Mesendoderm (in vitro differentiated cells): Measurements from ENCODE around the gene EFEMP1.
A peak's percentile ranks its signal among the peaks of the same experiment; 100 is the strongest.

ENCODE experiments used
- DNase-seq: peaks from one replicate; pipeline ENCODE4 v3.0.0; 2013
- H2AK5ac ChIP-seq: 2 replicates; pipeline ENCODE4 v1.6.1; 2013; ENCODE audit warnings: low read length, inconsistent platforms
- H2BK120ac ChIP-seq: 2 replicates; pipeline ENCODE4 v1.6.1; 2013; ENCODE audit warnings: low read depth, mild to moderate bottlenecking, low read length, moderate library complexity, mixed read lengths
- H2BK15ac ChIP-seq: replicated peaks from 2 replicates; pipeline ENCODE4 v1.6.1; 2013; ENCODE audit warnings: low read depth, mild to moderate bottlenecking, moderate library complexity
- H2BK5ac ChIP-seq: 2 replicates; pipeline ENCODE4 v1.6.1; 2013; ENCODE audit warnings: low read length, inconsistent platforms
- H3K18ac ChIP-seq: 2 replicates; pipeline ENCODE4 v1.6.1; 2013; ENCODE audit warnings: mild to moderate bottlenecking, low read length, mixed read lengths
- H3K23ac ChIP-seq: one replicate; pipeline ENCODE4 v1.6.1; 2013; ENCODE audit warnings: low read length
- H3K27ac ChIP-seq: 2 replicates; pipeline ENCODE4 v1.5.1; 2013; ENCODE audit warnings: low read depth, mild to moderate bottlenecking, inconsistent platforms, low read length, moderate library complexity
- H3K27me3 ChIP-seq: 2 replicates; pipeline ENCODE4 v1.6.1; 2013; ENCODE audit warnings: low read length, control low read depth, mild to moderate bottlenecking, inconsistent platforms; ENCODE audit not compliant: insufficient read depth, poor library complexity
- H3K36me3 ChIP-seq: 2 replicates; pipeline ENCODE4 v1.6.1; 2013; ENCODE audit warnings: low read length, inconsistent platforms; ENCODE audit not compliant: control insufficient read depth, insufficient read depth
- H3K4ac ChIP-seq: one replicate; pipeline ENCODE4 v1.6.1; 2013; ENCODE audit warnings: low read depth, mild to moderate bottlenecking, low read length, moderate library complexity
- H3K4me1 ChIP-seq: 2 replicates; pipeline ENCODE4 v1.6.1; 2013; ENCODE audit warnings: low read depth, low read length, inconsistent platforms; ENCODE audit not compliant: control insufficient read depth
- H3K4me2 ChIP-seq: 2 replicates; pipeline ENCODE4 v1.6.1; 2013; ENCODE audit warnings: low read length
- H3K4me3 ChIP-seq: 2 replicates; pipeline ENCODE4 v1.5.1; 2013; ENCODE audit warnings: mild to moderate bottlenecking, low read length
- H3K56ac ChIP-seq: one replicate; pipeline ENCODE4 v1.6.1; 2013; ENCODE audit warnings: low read length
- H3K79me1 ChIP-seq: 2 replicates; pipeline ENCODE4 v1.6.1; 2013; ENCODE audit warnings: low read length, inconsistent platforms
- H3K79me2 ChIP-seq: 2 replicates; pipeline ENCODE4 v1.6.1; 2013; ENCODE audit warnings: mild to moderate bottlenecking, low read length; ENCODE audit not compliant: control insufficient read depth, insufficient read depth
- H3K9ac ChIP-seq: 2 replicates; pipeline ENCODE4 v1.6.1; 2013; ENCODE audit warnings: low read length, inconsistent platforms
- H4K5ac ChIP-seq: one replicate; pipeline ENCODE4 v1.6.1; 2013; ENCODE audit warnings: low read length
- H4K8ac ChIP-seq: one replicate; pipeline ENCODE4 v1.6.1; 2013; ENCODE audit warnings: low read depth, mild to moderate bottlenecking, control low read depth, low read length, moderate library complexity
- WGBS: extraction: QIAGEN DNeasy Blood & Tissue Kit; methylation state at CpG from one replicate; pipeline ENCODE4 v1.1.7; 2013; ENCODE audit warnings: low lambda C conversion rate, missing lambda C conversion rate; ENCODE audit not compliant: insufficient coverage; ENCODE audit errors: extremely low coverage; 5-methylcytosine and 5-hydroxymethylcytosine counted together

The EFEMP1 gene

DNA sequence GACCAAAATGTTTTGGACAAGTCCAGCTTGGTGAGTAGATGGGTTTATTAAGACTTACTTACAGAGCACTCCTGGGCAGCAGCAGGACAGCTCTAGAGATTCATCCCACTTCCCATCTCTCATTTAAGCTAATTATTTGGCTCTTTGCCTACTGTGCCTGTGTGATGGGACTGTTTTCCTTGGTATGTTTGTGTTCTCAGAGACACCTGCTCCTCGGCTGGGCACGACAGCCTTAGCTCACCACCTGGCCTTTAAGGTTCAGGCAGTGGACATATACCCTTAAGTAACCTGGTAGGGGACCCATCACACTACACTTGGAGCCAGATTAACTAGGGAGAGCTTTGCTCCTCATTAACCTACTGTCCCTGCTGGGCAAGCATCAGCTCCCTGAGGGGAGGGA lies 41.7 kb upstream of the EFEMP1 start:
- no peak overlapping the region for H3K9ac ChIP-seq
- no peaks in the 10 kb centered on the region for H3K36me3 ChIP-seq
- no peak overlapping the region for H2BK5ac ChIP-seq
- no peak overlapping the region for H3K56ac ChIP-seq
- H3K79me2 ChIP-seq, result no peaks in the 10 kb centered on the region
- H2BK15ac ChIP-seq, result no peak overlapping the region
- no peak overlapping the region for H3K27ac ChIP-seq
- no peak overlapping the region for H3K4me3 ChIP-seq
- H3K4ac ChIP-seq, result no peak overlapping the region
- H3K23ac ChIP-seq, result no peak overlapping the region
- no peaks in the 10 kb centered on the region for H3K4me1 ChIP-seq
- no peak overlapping the region for H2BK120ac ChIP-seq
- H4K8ac ChIP-seq, result no peak overlapping the region
- H3K79me1 ChIP-seq, result no peaks in the 10 kb centered on the region
- no peak overlapping the region for H4K5ac ChIP-seq
- H3K4me2 ChIP-seq, result no peak overlapping the region
- H3K27me3 ChIP-seq, result no peaks in the 10 kb centered on the region
- no CpG with 5 or more reads among the region's 2 CpGs for WGBS
- no peak overlapping the region for H3K18ac ChIP-seq
- H2AK5ac ChIP-seq, result no peak overlapping the region
- DNase-seq, result peak; percentile 14

DNA sequence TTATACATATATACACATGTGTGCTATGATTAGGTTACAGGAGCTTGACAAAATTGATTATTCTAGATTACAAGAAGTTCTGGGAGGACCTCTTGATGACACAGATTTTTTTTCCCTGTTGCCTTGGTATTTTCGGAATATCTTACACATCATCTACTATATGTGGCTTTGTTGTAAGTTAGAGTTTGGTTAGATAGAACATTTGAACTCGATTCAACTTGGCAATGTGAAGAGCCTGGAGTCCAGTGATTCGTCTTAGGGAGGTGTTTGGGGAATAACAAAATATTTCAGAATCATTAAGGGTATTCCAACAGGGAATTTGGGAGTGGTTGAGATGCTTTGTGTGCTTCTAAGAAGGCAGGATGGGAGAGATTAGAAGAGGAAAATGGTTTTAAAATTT lies 39.3 kb upstream of the EFEMP1 start:
- H3K36me3 ChIP-seq, result no peaks in the 10 kb centered on the region
- no peaks in the 10 kb centered on the region for H3K79me2 ChIP-seq
- no peak for DNase-seq
- H4K8ac ChIP-seq, result no peak overlapping the region
- H2BK120ac ChIP-seq, result no peak overlapping the region
- H3K9ac ChIP-seq, result no peak overlapping the region
- no peak overlapping the region for H2AK5ac ChIP-seq
- H3K4me3 ChIP-seq, result no peak overlapping the region
- no peaks in the 10 kb centered on the region for H3K4me1 ChIP-seq
- no peaks in the 10 kb centered on the region for H3K79me1 ChIP-seq
- no peak overlapping the region for H3K23ac ChIP-seq
- no peak overlapping the region for H2BK5ac ChIP-seq
- no peak overlapping the region for H3K4ac ChIP-seq
- H3K4me2 ChIP-seq, result no peak overlapping the region
- no peak overlapping the region for H4K5ac ChIP-seq
- no peak overlapping the region for H3K18ac ChIP-seq
- WGBS, result no CpG with 5 or more reads among the region's 3 CpGs
- no peak overlapping the region for H2BK15ac ChIP-seq
- no peak overlapping the region for H3K56ac ChIP-seq
- no peaks in the 10 kb centered on the region for H3K27me3 ChIP-seq
- no peak overlapping the region for H3K27ac ChIP-seq

DNA sequence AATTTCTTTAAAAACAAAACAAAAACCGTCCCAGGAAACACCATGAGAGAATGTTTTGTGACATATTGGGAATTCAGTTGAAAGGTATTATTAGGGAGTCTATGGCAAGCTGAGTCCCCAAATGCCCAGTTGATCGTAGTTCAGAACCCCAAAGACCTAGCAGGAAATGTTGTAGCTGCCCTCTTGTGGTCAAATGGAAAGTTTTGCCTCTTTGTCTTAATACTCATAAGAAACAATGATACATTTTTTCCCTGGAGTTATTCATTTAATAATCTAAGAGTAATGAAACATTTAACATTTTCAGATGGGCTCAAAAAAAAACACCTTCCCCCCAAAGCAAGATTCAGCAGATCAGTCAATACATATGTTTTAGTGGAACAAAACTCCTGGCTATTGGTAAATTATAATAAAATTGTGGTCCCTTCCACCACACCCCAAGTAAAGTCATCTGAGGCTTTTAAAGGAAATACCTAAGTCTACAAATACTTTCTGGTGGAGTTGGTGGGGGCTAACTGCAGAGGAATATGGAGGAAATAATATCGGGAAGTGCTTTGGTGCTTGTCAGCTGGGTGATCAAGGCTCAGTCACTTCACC lies 37.8 kb upstream of the EFEMP1 start:
- H3K4me1 ChIP-seq, result no peaks in the 10 kb centered on the region

DNA sequence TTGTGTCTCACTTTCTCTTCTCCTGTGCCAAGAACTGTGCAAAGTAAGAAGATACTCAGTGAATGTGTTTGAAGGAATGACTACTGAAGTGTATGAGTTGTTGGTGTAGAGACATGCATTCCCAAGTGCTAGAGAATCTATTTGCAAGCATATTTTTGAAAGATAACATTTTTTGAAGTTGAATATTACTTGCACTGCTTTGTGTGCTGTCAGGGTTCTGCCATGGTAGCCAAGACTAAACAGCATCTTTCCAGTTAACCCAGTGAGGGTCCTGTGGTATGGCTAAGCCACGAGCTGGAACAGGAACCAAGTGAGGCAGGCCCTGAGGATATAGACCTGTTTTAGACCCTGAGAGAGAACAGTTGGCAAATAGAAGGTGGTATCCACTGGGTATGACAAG lies 35.2 kb upstream of the EFEMP1 start:
- H3K4me3 ChIP-seq, result no peak overlapping the region
- H2BK120ac ChIP-seq, result no peak overlapping the region
- no peaks in the 10 kb centered on the region for H3K4me1 ChIP-seq
- no peak overlapping the region for H3K23ac ChIP-seq
- H3K4me2 ChIP-seq, result no peak overlapping the region
- no peak overlapping the region for H4K8ac ChIP-seq
- H2BK15ac ChIP-seq, result no peak overlapping the region
- no peak overlapping the region for H3K9ac ChIP-seq
- H3K79me2 ChIP-seq, result no peaks in the 10 kb centered on the region
- DNase-seq, result no peak
- no CpG with 5 or more reads among the region's 1 CpG for WGBS
- H3K18ac ChIP-seq, result no peak overlapping the region
- H2AK5ac ChIP-seq, result no peak overlapping the region
- no peaks in the 10 kb centered on the region for H3K36me3 ChIP-seq
- no peak overlapping the region for H4K5ac ChIP-seq
- no peak overlapping the region for H3K27ac ChIP-seq
- H2BK5ac ChIP-seq, result no peak overlapping the region
- H3K56ac ChIP-seq, result no peak overlapping the region
- H3K27me3 ChIP-seq, result no peaks in the 10 kb centered on the region
- no peaks in the 10 kb centered on the region for H3K79me1 ChIP-seq
- no peak overlapping the region for H3K4ac ChIP-seq

More for the DNA sequence above, 37.8 kb upstream of the EFEMP1 start:
- no CpG with 5 or more reads among the region's 3 CpGs for WGBS
- Histone ChIP-seq H3K56ac (no peak overlapping the region), H3K18ac (no peak overlapping the region), H3K79me2 (no peaks in the 10 kb centered on the region), H2BK15ac (no peak overlapping the region), H3K9ac (no peak overlapping the region), H3K4me3 (no peak overlapping the region), H2AK5ac (no peak overlapping the region), H3K27me3 (no peaks in the 10 kb centered on the region), H3K36me3 (no peaks in the 10 kb centered on the region), H3K79me1 (no peaks in the 10 kb centered on the region), H3K4ac (no peak overlapping the region), H3K4me2 (no peak overlapping the region), H2BK5ac (no peak overlapping the region), H4K5ac (no peak overlapping the region), H2BK120ac (no peak overlapping the region), H4K8ac (no peak overlapping the region), H3K27ac (no peak overlapping the region), H3K23ac (no peak overlapping the region)
- peak; percentile 44 for DNase-seq

DNA sequence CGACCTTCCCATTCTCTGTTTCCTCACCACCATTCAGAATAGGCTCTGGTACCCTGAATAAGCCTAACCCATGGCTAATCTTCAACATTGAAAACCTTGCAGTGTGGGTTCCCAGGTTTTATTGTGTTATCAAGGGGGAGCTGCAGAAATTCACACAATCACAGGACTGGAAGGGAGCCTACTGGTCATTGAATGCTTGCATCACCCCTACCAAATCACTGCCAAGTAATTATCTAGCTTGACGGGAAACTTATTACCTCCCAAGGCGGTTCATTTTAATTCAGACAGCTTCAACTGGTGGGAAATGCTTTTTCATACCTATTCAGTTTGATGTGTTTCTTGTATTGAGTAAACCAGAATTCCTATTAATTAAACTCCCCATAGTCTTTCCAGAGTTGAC lies 33.6 kb upstream of the EFEMP1 start:
- H3K79me2 ChIP-seq, result no peaks in the 10 kb centered on the region
- H3K36me3 ChIP-seq, result no peaks in the 10 kb centered on the region
- H3K27ac ChIP-seq, result no peak overlapping the region
- no peak overlapping the region for H4K5ac ChIP-seq
- no peaks in the 10 kb centered on the region for H3K4me1 ChIP-seq
- H3K4ac ChIP-seq, result no peak overlapping the region
- no peak overlapping the region for H3K56ac ChIP-seq
- H2AK5ac ChIP-seq, result no peak overlapping the region
- no peak overlapping the region for H3K9ac ChIP-seq
- WGBS, result no CpG with 5 or more reads among the region's 3 CpGs
- no peaks in the 10 kb centered on the region for H3K27me3 ChIP-seq
- H4K8ac ChIP-seq, result no peak overlapping the region
- no peak overlapping the region for H2BK15ac ChIP-seq
- DNase-seq, result no peak
- no peaks in the 10 kb centered on the region for H3K79me1 ChIP-seq
- no peak overlapping the region for H3K23ac ChIP-seq
- H2BK5ac ChIP-seq, result no peak overlapping the region
- H2BK120ac ChIP-seq, result no peak overlapping the region
- no peak overlapping the region for H3K4me3 ChIP-seq
- H3K4me2 ChIP-seq, result no peak overlapping the region
- H3K18ac ChIP-seq, result no peak overlapping the region

DNA sequence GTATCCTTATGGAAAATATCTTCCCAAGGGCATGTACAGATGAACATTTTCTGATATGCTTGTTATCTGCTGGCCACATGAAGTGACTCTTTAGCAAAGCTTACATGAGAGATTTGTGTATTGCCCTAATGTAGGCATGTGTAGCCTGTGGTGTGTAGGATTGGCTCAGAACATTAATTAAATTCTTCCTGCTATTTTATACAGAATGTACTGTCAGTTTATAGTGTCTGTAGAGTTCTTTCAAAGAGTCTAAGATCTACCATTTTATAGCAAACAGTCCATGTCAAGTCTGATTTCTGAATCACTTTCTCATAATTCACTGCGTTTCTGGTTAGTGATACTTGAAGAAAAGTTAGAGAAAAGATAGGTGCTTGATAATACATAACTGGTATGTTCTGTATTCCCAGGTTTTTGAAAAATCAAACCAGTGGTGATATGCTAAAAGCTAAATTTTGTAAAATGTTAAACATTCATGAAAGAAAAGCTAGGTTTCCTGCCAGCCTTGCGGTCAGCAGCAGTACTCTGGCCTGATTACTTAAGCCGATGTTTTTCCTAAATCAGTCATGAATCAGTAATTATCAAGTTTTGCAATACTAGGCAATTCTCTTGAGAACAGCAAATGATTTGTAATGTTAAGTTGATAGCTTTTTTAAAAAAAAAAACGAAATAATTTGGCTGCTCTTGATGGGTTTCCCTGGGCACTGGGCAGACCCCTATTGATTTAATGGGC lies 30.9 kb upstream of the EFEMP1 start:
- Histone ChIP-seq H3K79me1 (no peaks in the 10 kb centered on the region), H3K4me1 (no peaks in the 10 kb centered on the region), H3K9ac (no peak overlapping the region), H3K4ac (no peak overlapping the region), H2BK120ac (no peak overlapping the region), H3K27ac (no peak overlapping the region), H3K18ac (no peak overlapping the region), H2BK5ac (no peak overlapping the region), H2AK5ac (no peak overlapping the region), H4K5ac (no peak overlapping the region), H3K4me3 (no peak overlapping the region), H2BK15ac (no peak overlapping the region), H3K27me3 (no peaks in the 10 kb centered on the region), H3K4me2 (no peak overlapping the region), H3K36me3 (no peaks in the 10 kb centered on the region), H4K8ac (no peak overlapping the region), H3K23ac (no peak overlapping the region), H3K56ac (no peak overlapping the region), H3K79me2 (no peaks in the 10 kb centered on the region)
- WGBS, result no CpG with 5 or more reads among the region's 4 CpGs
- DNase-seq, result no peak
